Measurements from ENCODE around the gene SYT2. TPM values are rescaled to one million over a fixed set of nuclear protein-coding genes. Genes with fewer than 3 reads are reported as not detected.

Gene SYT2
- 1 to 10 TPM in 1 of 2 donors, not detected in 1; 1.1 TPM for total RNA-seq
- polyA plus RNA-seq (ENCODE audit: insufficient read length in 6 of 6), result 1 to 10 TPM; 2.3 to 5.4 (median 3.0) TPM
- long read RNA-seq, donor 1, result 0 reads
- long read RNA-seq, donor 2, result 0 reads
- long read RNA-seq, donor 3, result 0 reads
- long read RNA-seq, donor 4, result 0 reads
- long read RNA-seq, donor 5, result 0 reads
- long read RNA-seq, donor 6, result 0 reads
- long read RNA-seq, donor 7, result 0 reads
- long read RNA-seq, donor 8, result 0 reads
- long read RNA-seq, donor 9, result 0 reads
- long read RNA-seq, donor 10, result 0 reads
- long read RNA-seq, donor 11, full-length matches to known transcripts, result 4 of 4 reads
- long read RNA-seq, donor 11, partial matches to known transcripts, result 0 of 4 reads
- long read RNA-seq, donor 11, other reads (novel, unspliced or antisense), result 0 of 4 reads
- long read RNA-seq, donor 12, result 0 reads

DNA sequence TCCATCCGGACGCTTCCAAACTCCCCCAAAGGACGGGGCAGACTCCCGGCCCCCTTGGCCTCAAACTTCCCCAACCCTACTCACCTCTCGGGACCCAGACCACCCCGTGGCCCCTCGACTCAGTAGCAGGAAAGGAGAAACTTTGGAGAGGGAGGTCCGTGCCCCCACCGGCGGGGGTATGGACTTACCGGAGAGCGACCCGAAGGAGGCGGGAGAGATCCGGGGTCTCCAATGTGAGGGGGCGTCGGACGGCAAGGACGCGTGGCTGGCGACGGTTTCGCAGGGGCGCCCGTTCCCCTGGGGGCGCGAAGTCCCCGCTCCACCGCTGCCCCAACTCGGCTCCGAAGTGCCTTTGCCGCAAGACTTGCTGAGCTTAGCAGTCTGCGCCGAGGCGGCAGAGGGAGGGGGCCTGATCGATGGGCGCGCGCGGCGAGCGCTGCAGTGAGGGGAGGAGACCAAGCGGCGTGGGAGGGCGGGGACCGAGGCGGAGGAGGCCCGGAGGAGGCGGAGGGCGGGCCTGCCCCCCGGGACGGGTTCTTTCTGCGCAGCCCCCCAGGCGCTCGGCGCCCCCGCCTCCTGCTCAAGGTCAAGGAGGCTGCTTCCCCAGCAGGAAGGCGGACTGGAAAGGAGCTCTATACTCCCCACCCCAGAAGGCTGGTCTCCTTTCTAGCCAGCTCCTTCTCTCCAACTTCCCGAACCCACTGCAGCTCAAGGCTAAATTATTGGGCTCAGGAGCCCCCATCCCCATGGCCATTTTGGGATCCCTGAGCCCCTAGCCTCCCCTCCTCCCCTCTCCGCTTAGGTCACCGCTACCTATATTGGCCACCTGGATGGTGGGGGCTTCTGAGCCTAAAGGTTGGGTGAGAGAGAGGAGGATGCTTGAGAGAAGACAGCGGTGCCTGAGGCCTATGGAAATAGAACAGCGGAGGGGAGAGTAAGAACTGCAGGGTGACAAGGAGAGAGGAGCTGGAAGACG is at the start of gene SYT2:
TSS of gene SYT2 (minus strand) at position 385 of the 976 bp plus-strand sequence. CDS start 104,682 bp downstream, outside the sequence.
- H3K9me3 ChIP-seq, result no peaks in the 10 kb centered on the region
- peaks cover 42 to 100% of the 10 kb centered on the region in 2 donors for H3K27me3 ChIP-seq
- ATAC-seq, result peak; percentile 69
- DNase-seq, result peak; percentile 38 to 81 (median 69)
- H3K4me3 ChIP-seq, result peak within 1 kb of the TSS in 1 of 2 donors; percentile 14
- no peak for TF ChIP-seq CTCF (IDR thresholded peaks at IDR 0.05)
- intact Hi-C loops (cut with DNase I), result loop anchor here in 1 of 2 donors (10.0 kb wide), 1 partner anchor 526 kb away; no protein-coding TSS in a partner anchor
- H3K27ac ChIP-seq, result no peak within 1 kb of the TSS
- H3K4me1 ChIP-seq, result peaks cover 9 to 13% of the 10 kb centered on the region in 2 donors
- no peaks in the 10 kb centered on the region for H3K36me3 ChIP-seq

DNA sequence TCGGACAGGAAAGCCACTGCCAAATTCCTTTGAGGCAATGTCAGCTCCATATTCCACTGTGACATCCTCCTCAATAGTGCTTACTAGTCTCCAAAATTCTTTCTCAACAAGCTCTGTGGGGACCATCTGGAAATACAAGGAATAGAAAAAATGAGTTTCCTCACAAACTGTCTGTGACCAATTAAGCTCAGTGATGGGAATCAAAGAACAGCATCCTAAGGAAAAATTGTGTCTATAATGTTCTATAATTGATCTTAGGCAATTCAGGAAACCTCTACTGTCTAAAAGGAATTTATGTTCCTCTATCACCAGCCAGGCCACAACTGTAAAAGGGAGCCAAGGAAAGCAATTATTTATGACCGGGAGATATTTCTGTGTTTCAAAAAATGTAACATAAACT is 46.1 kb upstream of the SYT2 start:
- Histone ChIP-seq H3K27ac (no peak overlapping the region), H3K4me3 (no peak overlapping the region), H3K27me3 (no peaks in the 10 kb centered on the region), H3K4me1 (no peaks in the 10 kb centered on the region), H3K9me3 (no peaks in the 10 kb centered on the region), H3K36me3 (peaks cover 0 to 98% of the 10 kb centered on the region in 2 donors)
- ATAC-seq (no peak), DNase-seq (no peak)
- intact Hi-C loops (cut with DNase I), result no loop called here
- no peak for TF ChIP-seq CTCF (IDR thresholded peaks at IDR 0.05)

GRCh38 chr1:202754293-202754692 is 44.0 kb upstream of the SYT2 start:
- intact Hi-C loops (cut with DNase I), result no loop called here
- no peak for TF ChIP-seq CTCF (IDR thresholded peaks at IDR 0.05)
- Histone ChIP-seq H3K4me3 (no peak overlapping the region), H3K9me3 (no peaks in the 10 kb centered on the region), H3K27ac (no peak overlapping the region), H3K36me3 (peaks cover 0 to 95% of the 10 kb centered on the region in 2 donors), H3K27me3 (no peaks in the 10 kb centered on the region), H3K4me1 (no peaks in the 10 kb centered on the region)
- ATAC-seq (no peak), DNase-seq (no peak)

- H3K4me1 ChIP-seq, result no peaks in the 10 kb centered on the region
- TF ChIP-seq CTCF (IDR thresholded peaks at IDR 0.05), result no peak
- no peak overlapping the region for H3K4me3 ChIP-seq
- DNase-seq (no peak), ATAC-seq (no peak)
- intact Hi-C loops (cut with DNase I), result no loop called here
- no peaks in the 10 kb centered on the region for H3K9me3 ChIP-seq
- H3K27me3 ChIP-seq, result no peaks in the 10 kb centered on the region
- no peak overlapping the region for H3K27ac ChIP-seq
- peaks cover 0 to 95% of the 10 kb centered on the region in 2 donors for H3K36me3 ChIP-seq
Observed at GRCh38 chr1:202752774-202753173, 42.5 kb upstream of the SYT2 start.

Measured in left lung (tissue), 14 donors.